Keratinocyte (primary cell): Measurements from ENCODE around the gene RAPGEF3.

Experiments
- EZH2 ChIP-seq: IDR thresholded peaks from one replicate; pipeline ENCODE4 v1.6.1; 2012; ENCODE audit warnings: inconsistent platforms, mild to moderate bottlenecking, low read length, moderate library complexity
- TF ChIP-seq, protein P1 (sequence below), 3 experiments: IDR thresholded peaks in 1 of 3; conservative IDR thresholded peaks in 1 of 3; optimal IDR thresholded peaks in 1 of 3; 2 replicates in 2 of 3; 3 replicates in 1 of 3; pipeline versions ENCODE3 to v1.5.1; 2011; ENCODE audit warnings: low read length in 3 of 3, mild to moderate bottlenecking in 3 of 3, moderate library complexity in 2 of 3, control low read depth in 1 of 3, inconsistent platforms in 1 of 3; ENCODE audit not compliant: insufficient read depth in 2 of 3; ENCODE audit errors: extremely low read depth in 1 of 3

DNA sequence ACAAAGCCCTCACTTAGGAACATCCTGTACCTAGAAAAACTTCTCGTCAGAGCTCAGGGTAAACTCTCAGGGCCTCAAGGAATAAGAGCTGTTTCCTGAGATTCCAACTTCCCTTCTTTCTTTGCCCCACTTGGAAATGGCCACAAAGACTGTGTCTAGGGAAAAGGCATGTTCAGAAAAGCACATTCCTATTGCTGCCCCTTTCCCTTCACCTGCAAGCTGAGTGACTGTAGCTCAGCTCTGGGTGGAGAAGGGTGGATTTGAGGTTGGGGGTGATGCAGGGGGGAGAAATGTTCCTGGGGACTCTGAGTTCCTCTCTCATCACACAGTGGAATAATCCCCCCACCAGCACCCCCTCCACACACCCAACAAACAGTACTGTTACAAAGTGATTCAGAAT lies 40.1 kb downstream of the RAPGEF3 start:
- TF ChIP-seq, protein P1, sequence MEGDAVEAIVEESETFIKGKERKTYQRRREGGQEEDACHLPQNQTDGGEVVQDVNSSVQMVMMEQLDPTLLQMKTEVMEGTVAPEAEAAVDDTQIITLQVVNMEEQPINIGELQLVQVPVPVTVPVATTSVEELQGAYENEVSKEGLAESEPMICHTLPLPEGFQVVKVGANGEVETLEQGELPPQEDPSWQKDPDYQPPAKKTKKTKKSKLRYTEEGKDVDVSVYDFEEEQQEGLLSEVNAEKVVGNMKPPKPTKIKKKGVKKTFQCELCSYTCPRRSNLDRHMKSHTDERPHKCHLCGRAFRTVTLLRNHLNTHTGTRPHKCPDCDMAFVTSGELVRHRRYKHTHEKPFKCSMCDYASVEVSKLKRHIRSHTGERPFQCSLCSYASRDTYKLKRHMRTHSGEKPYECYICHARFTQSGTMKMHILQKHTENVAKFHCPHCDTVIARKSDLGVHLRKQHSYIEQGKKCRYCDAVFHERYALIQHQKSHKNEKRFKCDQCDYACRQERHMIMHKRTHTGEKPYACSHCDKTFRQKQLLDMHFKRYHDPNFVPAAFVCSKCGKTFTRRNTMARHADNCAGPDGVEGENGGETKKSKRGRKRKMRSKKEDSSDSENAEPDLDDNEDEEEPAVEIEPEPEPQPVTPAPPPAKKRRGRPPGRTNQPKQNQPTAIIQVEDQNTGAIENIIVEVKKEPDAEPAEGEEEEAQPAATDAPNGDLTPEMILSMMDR (optimal IDR thresholded peaks at IDR 0.05 in 1 of 3, IDR thresholded peaks at IDR 0.05 in 1 of 3, conservative IDR thresholded peaks at IDR 0.05 in 1 of 3; ENCODE audit: extremely low read depth in 1 of 3, insufficient read depth in 2 of 3, low read length in 3 of 3), result no peak
- TF ChIP-seq EZH2, result no peak
